K562 (cell line): ENCODE measurements around the gene PIP5KL1. TPM values are rescaled to one million over a fixed set of nuclear protein-coding genes. Genes with fewer than 3 reads are reported as not detected.

Experiments used
- ARID1B ChIP-seq: fragments of 450-650 bp; IDR thresholded peaks from 2 replicates; pipeline ENCODE4 v1.6.1; 2016; ENCODE audit warnings: antibody characterized with exemption, mild to moderate bottlenecking, inconsistent platforms
- ASH1L ChIP-seq: fragments of 450-650 bp; IDR thresholded peaks from 2 replicates; pipeline ENCODE4 v1.6.1; 2018; ENCODE audit warnings: borderline replicate concordance, mild to moderate bottlenecking, low read depth; ENCODE audit not compliant: partially characterized antibody
- C11orf30 ChIP-seq: fragments of 450-650 bp; IDR thresholded peaks from 2 replicates; pipeline ENCODE4 v1.6.1; 2016; ENCODE audit warnings: low read depth, mild to moderate bottlenecking
- CEBPB ChIP-seq: fragments of 450-650 bp; IDR thresholded peaks from 2 replicates; pipeline ENCODE4 v1.6.1; 2016; ENCODE audit warnings: missing genetic modification characterization, missing compliant biosample characterization
- CHCHD3 ChIP-seq: fragments of 250-450 bp; sonication (Bioruptor Pico); IDR thresholded peaks from 2 replicates; pipeline ENCODE4 v2.1.2; 2022; ENCODE audit warnings: mild to moderate bottlenecking
- CHD1 ChIP-seq: fragments of 200-600 bp; sonication (generic); IDR thresholded peaks from one replicate; pipeline ENCODE4 v1.6.1; 2012; ENCODE audit warnings: mild to moderate bottlenecking, moderate library complexity, low read length, inconsistent platforms
- CLOCK ChIP-seq: fragments of 250-450 bp; sonication (Bioruptor Pico); IDR thresholded peaks from 2 replicates; pipeline ENCODE4 v1.4.0; 2020; ENCODE audit warnings: mild to moderate bottlenecking, moderate library complexity, borderline replicate concordance
- ELF4 ChIP-seq: fragments of 450-650 bp; formaldehyde crosslinking; IDR thresholded peaks from 2 replicates; pipeline ENCODE4 v1.4.0; 2022; ENCODE audit warnings: missing genetic modification characterization
- EZH2 ChIP-seq: IDR thresholded peaks from 2 replicates; pipeline ENCODE4 v1.6.1; 2012; ENCODE audit warnings: low read depth, mild to moderate bottlenecking, inconsistent platforms, low read length, borderline replicate concordance
- FOXP1 ChIP-seq: sonication (generic); formaldehyde crosslinking; IDR thresholded peaks from 2 replicates; pipeline ENCODE4 v1.8.0; 2022; ENCODE audit warnings: mild to moderate bottlenecking, missing genetic modification reagents
- HOMEZ ChIP-seq: fragments of 250-450 bp; sonication (Bioruptor Pico); IDR thresholded peaks from 2 replicates; pipeline ENCODE4 v1.4.0; 2020; ENCODE audit warnings: mild to moderate bottlenecking, moderate library complexity
- LCOR ChIP-seq: sonication (generic); formaldehyde crosslinking; IDR thresholded peaks from 2 replicates; pipeline ENCODE4 v1.8.0; 2022; ENCODE audit warnings: mild to moderate bottlenecking, missing genetic modification reagents
- MBD2 ChIP-seq: sonication (generic); IDR thresholded peaks from 2 replicates; pipeline ENCODE4 v1.6.1; 2016; ENCODE audit warnings: low read depth, borderline replicate concordance
- MEIS2 ChIP-seq: fragments of 450-650 bp; IDR thresholded peaks from 2 replicates; pipeline ENCODE4 v1.6.1; 2014; ENCODE audit warnings: mild to moderate bottlenecking; ENCODE audit not compliant: partially characterized antibody
- MITF ChIP-seq: IDR thresholded peaks from 2 replicates; pipeline ENCODE4 v1.6.1; 2014; ENCODE audit warnings: antibody characterized with exemption
- SMAD3 ChIP-seq: fragments of 450-650 bp; formaldehyde crosslinking; conservative IDR thresholded peaks from 2 replicates; pipeline ENCODE4 v1.4.0; 2020; ENCODE audit warnings: mild to moderate bottlenecking
- SMARCE1 ChIP-seq: fragments of 450-650 bp; IDR thresholded peaks from 2 replicates; pipeline ENCODE4 v1.7.1; 2016; ENCODE audit warnings: mild to moderate bottlenecking
- TRIM25 ChIP-seq: fragments of 450-650 bp; IDR thresholded peaks from 2 replicates; pipeline ENCODE4 v1.7.0; 2016; ENCODE audit warnings: borderline replicate concordance
- ZNF197 ChIP-seq: fragments of 200-800 bp; sonication (Bioruptor generic); IDR thresholded peaks from 2 replicates; pipeline ENCODE4 v1.6.1; 2016; ENCODE audit warnings: low read depth, missing genetic modification characterization, missing compliant biosample characterization
- ZNF274 ChIP-seq: IDR thresholded peaks from 2 replicates; pipeline ENCODE4 v1.6.1; 2011; ENCODE audit warnings: low read depth, mild to moderate bottlenecking, low read length, moderate library complexity, borderline replicate concordance
- ZNF586 ChIP-seq: fragments of 450-650 bp; formaldehyde crosslinking; conservative IDR thresholded peaks from 2 replicates; pipeline ENCODE4 v1.4.0; 2020; ENCODE audit warnings: mild to moderate bottlenecking, moderate library complexity
- ZNF79 ChIP-seq: fragments of 250-450 bp; sonication (Bioruptor Pico); IDR thresholded peaks from 2 replicates; pipeline ENCODE4 v1.4.0; 2020; ENCODE audit warnings: low read depth, mild to moderate bottlenecking, moderate library complexity
- polyA plus RNA-seq, 8 experiments: library from polyadenylated mRNA; depleted of rRNA in 4 of 8; stranded (reverse) in 5 of 8; unstranded in 3 of 8; fragments of >200 nt; fragmentation: Nextera tagmentation in 2 of 8; fragmentation: Illumina TruSeq in 1 of 8; extraction: Ambion mirVana in 2 of 8; extraction: Trizol in 1 of 8; gene quantifications; 2 replicates each; pipeline versions ENCODE4 v1.2.1 to v1.2.3, GENCODE V29; 2011 to 2014; ENCODE audit warnings: inconsistent platforms in 1 of 8, missing spikeins in 1 of 8
- total RNA-seq, 7 experiments: library from RNA; depleted of rRNA in 6 of 7; stranded (reverse); fragments of >200 nt in 6 of 7; fragmentation: Illumina TruSeq in 2 of 7; extraction: Trizol in 2 of 7; gene quantifications; 2 replicates each; pipeline versions ENCODE4 v1.2.1 to v1.2.3, GENCODE V29; 2011 to 2021; ENCODE audit warnings: low replicate concordance in 1 of 7

PIP5KL1 gene
- total and polyA plus RNA-seq, 9 of the 15 experiments (the other 6 are each of a cell fraction or from before 2014, with no cell fraction given) = 0.18 to 4.8 (median 1.2) TPM

GRCh38 chr9:127979333-127980059 is 48.9 kb upstream of the PIP5KL1 start (continued):
- TF ChIP-seq TRIM25 = no peak
- TF ChIP-seq CEBPB = peak; percentile 32; the same call in 1 of the 2 replicates
- no peak for TF ChIP-seq ZNF274
- no peak for TF ChIP-seq ASH1L
- no peak for TF ChIP-seq CLOCK (CRISPR knock-in tag)
- no peak for TF ChIP-seq ZNF79
- TF ChIP-seq HOMEZ (CRISPR knock-in tag) = no peak
- TF ChIP-seq MBD2 = no peak
- peak; percentile 70; the same call in 1 of the 2 replicates for TF ChIP-seq MITF
- no peak for TF ChIP-seq ARID1B
- 0 out of 2 replicates have a peak, but pooled peaks have one; percentile 9 for TF ChIP-seq SMARCE1
- no peak for TF ChIP-seq CHCHD3 (CRISPR knock-in tag)
- no peak for TF ChIP-seq C11orf30
- no peak for TF ChIP-seq ELF4 (CRISPR knock-in tag)
- TF ChIP-seq CHD1 = no peak
- TF ChIP-seq ZNF197 (CRISPR knock-in tag) = no peak
- TF ChIP-seq ZNF586 = no peak
- TF ChIP-seq MEIS2 = no peak
- no peak for TF ChIP-seq FOXP1
- no peak for TF ChIP-seq EZH2
- no peak for TF ChIP-seq LCOR (CRISPR knock-in tag)
- TF ChIP-seq SMAD3 (CRISPR knock-in tag) = no peak
